DND-41 (cell line): ENCODE results near the gene PLEKHM1.
A peak's percentile ranks its signal among the peaks of the same experiment; 100 is the strongest.

Experiments used
- ATAC-seq: fragments of 200-7000 bp; cut with Tn5 transposase; 3 replicates; pipeline ENCODE4 v1.9.1; 2021; ENCODE audit warnings: low read depth; ENCODE audit not compliant: insufficient read depth
- DNase-seq: peaks from one replicate; pipeline ENCODE4 v3.0.0-alpha.2; 2020
- H2AFZ ChIP-seq: 2 replicates; pipeline ENCODE4 v1.6.0; 2012; ENCODE audit warnings: low read depth, low read length
- H3K27ac ChIP-seq: 2 replicates; pipeline ENCODE4 v1.5.1; 2012; ENCODE audit warnings: low read length, inconsistent platforms
- H3K27me3 ChIP-seq: fragments of 200-600 bp; sonication (generic); 2 replicates; pipeline ENCODE4 v1.6.0; 2012; ENCODE audit warnings: low read length, mild to moderate bottlenecking, inconsistent platforms; ENCODE audit not compliant: insufficient read depth, poor library complexity
- H3K36me3 ChIP-seq: 2 replicates; pipeline ENCODE4 v1.5.1; 2012; ENCODE audit warnings: low read length, inconsistent platforms; ENCODE audit not compliant: insufficient read depth
- H3K4me1 ChIP-seq: 2 replicates; pipeline ENCODE4 v1.5.1; 2012; ENCODE audit warnings: mild to moderate bottlenecking, low read length; ENCODE audit not compliant: insufficient read depth
- H3K4me2 ChIP-seq: 2 replicates; pipeline ENCODE4 v1.6.0; 2012; ENCODE audit warnings: mild to moderate bottlenecking, moderate library complexity, low read length, inconsistent platforms; ENCODE audit not compliant: insufficient read depth
- H3K4me3 ChIP-seq, 2 experiments: fragments of 200-600 bp in 1 of 2; shearing (Covaris generic) in 1 of 2; 2 replicates each; pipeline ENCODE4 v1.5.1; 2012 to 2016; ENCODE audit warnings: inconsistent platforms in 2 of 2, low read length in 2 of 2, mild to moderate bottlenecking in 2 of 2, low read depth in 1 of 2, moderate library complexity in 1 of 2
- H3K79me2 ChIP-seq: 2 replicates; pipeline ENCODE4 v1.6.0; 2012; ENCODE audit warnings: low read length, inconsistent platforms; ENCODE audit not compliant: insufficient read depth
- H3K9ac ChIP-seq: 2 replicates; pipeline ENCODE4 v1.6.0; 2012; ENCODE audit warnings: low read depth, mild to moderate bottlenecking, inconsistent platforms, low read length, moderate library complexity
- H3K9me3 ChIP-seq: 2 replicates; pipeline ENCODE4 v1.5.1; 2012; ENCODE audit warnings: low read length, moderate library complexity, mild to moderate bottlenecking, inconsistent platforms; ENCODE audit not compliant: insufficient read depth, severe bottlenecking
- H4K20me1 ChIP-seq: 2 replicates; pipeline ENCODE4 v1.6.0; 2012; ENCODE audit warnings: low read length; ENCODE audit not compliant: insufficient read depth
- EZH2 ChIP-seq: IDR thresholded peaks from 3 replicates; pipeline ENCODE4 v1.6.1; 2012; ENCODE audit warnings: borderline replicate concordance, low read depth, mild to moderate bottlenecking, moderate library complexity, low read length, inconsistent platforms; ENCODE audit not compliant: severe bottlenecking
- TF ChIP-seq, protein P1 (sequence below): IDR thresholded peaks from 2 replicates; pipeline ENCODE4 v1.5.1; 2012; ENCODE audit warnings: borderline replicate concordance, low read length, moderate library complexity, mild to moderate bottlenecking; ENCODE audit not compliant: poor library complexity, severe bottlenecking; ENCODE audit errors: extremely low read depth

The PLEKHM1 gene

DNA sequence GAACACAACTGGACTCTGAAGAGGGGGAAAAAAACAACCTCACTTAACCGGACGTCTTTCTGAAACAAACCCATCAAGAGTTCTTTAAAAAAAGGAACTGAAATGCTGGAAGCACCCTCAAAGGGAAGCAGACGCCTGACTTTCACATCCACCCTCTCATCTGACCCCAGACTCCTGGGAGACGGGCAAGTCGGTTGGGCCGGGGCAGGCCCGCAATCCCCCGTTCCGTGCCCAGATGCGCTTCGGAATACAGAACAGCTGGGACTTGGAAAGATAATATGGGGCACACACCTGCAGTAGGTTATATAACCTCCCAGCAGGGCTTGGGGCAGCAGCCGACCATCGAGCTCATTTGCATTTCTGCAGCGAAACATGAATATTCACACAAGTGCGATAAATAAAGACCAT, 61.6 kb downstream of the PLEKHM1 start:
- Histone ChIP-seq H3K27me3 (no peaks in the 10 kb centered on the region), H3K4me1 (no peaks in the 10 kb centered on the region; the same call in 1 of the 2 replicates), H4K20me1 (no peaks in the 10 kb centered on the region), H3K4me3 (no peak overlapping the region), H3K9me3 (no peaks in the 10 kb centered on the region), H3K27ac (no peak overlapping the region), H3K36me3 (no peaks in the 10 kb centered on the region), H3K79me2 (no peaks in the 10 kb centered on the region), H3K4me2 (no peak overlapping the region), H3K9ac (no peak overlapping the region), H2AFZ (no peak overlapping the region)
- no peak for ATAC-seq
- TF ChIP-seq, protein P1, sequence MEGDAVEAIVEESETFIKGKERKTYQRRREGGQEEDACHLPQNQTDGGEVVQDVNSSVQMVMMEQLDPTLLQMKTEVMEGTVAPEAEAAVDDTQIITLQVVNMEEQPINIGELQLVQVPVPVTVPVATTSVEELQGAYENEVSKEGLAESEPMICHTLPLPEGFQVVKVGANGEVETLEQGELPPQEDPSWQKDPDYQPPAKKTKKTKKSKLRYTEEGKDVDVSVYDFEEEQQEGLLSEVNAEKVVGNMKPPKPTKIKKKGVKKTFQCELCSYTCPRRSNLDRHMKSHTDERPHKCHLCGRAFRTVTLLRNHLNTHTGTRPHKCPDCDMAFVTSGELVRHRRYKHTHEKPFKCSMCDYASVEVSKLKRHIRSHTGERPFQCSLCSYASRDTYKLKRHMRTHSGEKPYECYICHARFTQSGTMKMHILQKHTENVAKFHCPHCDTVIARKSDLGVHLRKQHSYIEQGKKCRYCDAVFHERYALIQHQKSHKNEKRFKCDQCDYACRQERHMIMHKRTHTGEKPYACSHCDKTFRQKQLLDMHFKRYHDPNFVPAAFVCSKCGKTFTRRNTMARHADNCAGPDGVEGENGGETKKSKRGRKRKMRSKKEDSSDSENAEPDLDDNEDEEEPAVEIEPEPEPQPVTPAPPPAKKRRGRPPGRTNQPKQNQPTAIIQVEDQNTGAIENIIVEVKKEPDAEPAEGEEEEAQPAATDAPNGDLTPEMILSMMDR: no peak
- no peak for TF ChIP-seq EZH2
- no peak for DNase-seq

- Histone ChIP-seq H3K27me3 (no peaks in the 10 kb centered on the region), H3K36me3 (no peaks in the 10 kb centered on the region), H3K4me2 (no peak overlapping the region), H3K4me3 (no peak overlapping the region), H3K9me3 (no peaks in the 10 kb centered on the region), H3K27ac (no peak overlapping the region), H4K20me1 (no peaks in the 10 kb centered on the region), H2AFZ (no peak overlapping the region), H3K4me1 (no peaks in the 10 kb centered on the region; the same call in 1 of the 2 replicates), H3K79me2 (no peaks in the 10 kb centered on the region), H3K9ac (no peak overlapping the region)
- peak; percentile 78 for DNase-seq
- peak; percentile 95 for ATAC-seq
- TF ChIP-seq EZH2: no peak
- TF ChIP-seq, protein P1: peak; percentile 95
Observed at GRCh38 chr17:45428050-45428617, 62.4 kb downstream of the PLEKHM1 start.

DNA sequence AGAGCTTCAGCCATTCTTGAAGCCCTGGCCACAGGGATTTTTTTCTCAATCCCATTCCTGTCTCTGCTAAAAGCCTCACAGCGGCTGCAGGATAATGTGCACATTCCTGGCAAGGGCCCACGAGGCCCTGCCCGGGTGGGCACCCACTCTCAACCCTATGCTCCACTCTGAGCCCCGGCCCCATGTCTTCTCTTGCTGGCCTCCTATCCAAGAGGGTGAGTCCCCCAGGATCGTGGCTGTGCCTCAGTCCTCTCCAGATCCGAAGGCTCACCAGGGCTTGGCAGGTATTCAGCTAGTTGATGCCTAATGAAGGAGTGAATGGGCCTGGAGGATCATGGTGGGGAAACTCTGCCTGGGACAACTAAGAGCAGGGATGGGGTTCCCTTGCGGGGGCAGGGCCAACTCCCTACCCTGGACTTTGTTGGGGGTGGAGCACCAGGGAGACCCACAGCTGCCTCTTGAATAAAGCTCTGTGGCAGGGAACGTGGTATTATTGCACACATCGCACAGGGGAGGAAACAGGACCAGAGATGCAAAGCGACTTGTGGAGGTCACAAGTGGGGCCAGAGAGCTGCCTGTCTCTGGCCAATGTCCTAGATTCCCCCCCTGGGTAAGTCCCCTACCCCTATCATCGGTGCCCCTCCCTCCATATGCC, 63.2 kb downstream of the PLEKHM1 start:
- Histone ChIP-seq H3K9ac (no peak overlapping the region), H2AFZ (no peak overlapping the region), H3K4me2 (no peak overlapping the region), H4K20me1 (no peaks in the 10 kb centered on the region), H3K4me3 (no peak overlapping the region), H3K4me1 (no peaks in the 10 kb centered on the region; the same call in 1 of the 2 replicates), H3K27ac (no peak overlapping the region), H3K36me3 (no peaks in the 10 kb centered on the region), H3K9me3 (no peaks in the 10 kb centered on the region), H3K79me2 (no peaks in the 10 kb centered on the region), H3K27me3 (no peaks in the 10 kb centered on the region)
- DNase-seq: no peak
- ATAC-seq: no peak
- TF ChIP-seq, protein P1: no peak
- no peak for TF ChIP-seq EZH2

DNA sequence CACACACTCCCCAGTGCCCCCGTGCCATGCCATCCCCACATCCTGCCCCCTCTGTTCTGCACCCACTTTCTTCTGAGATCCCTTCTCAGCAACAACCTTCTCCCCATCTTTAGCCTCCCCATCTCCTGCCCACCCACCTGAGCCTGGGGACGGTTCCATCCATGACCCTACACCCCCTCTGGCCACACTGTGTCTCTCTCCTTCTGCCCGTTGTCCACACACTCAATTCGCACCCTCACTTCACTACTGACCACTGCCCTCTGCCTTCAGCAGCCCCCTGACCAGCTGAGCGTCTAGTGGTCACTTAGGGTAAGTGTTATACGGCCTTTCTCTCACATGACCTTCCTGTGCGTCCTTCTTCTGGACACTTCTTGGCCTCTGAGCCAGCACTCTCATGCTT, 64.0 kb downstream of the PLEKHM1 start:
- Histone ChIP-seq H3K9me3 (no peaks in the 10 kb centered on the region), H3K4me3 (no peak overlapping the region), H3K79me2 (no peaks in the 10 kb centered on the region), H2AFZ (no peak overlapping the region), H3K9ac (no peak overlapping the region), H3K27ac (no peak overlapping the region), H3K27me3 (no peaks in the 10 kb centered on the region), H3K36me3 (no peaks in the 10 kb centered on the region), H4K20me1 (no peaks in the 10 kb centered on the region), H3K4me2 (no peak overlapping the region), H3K4me1 (no peaks in the 10 kb centered on the region; the same call in 1 of the 2 replicates)
- DNase-seq (no peak), ATAC-seq (no peak)
- TF ChIP-seq, protein P1: no peak
- no peak for TF ChIP-seq EZH2
